Activated CD4-positive, alpha-beta T cell treated with anti-CD3 and anti-CD28 coated beads, Interleukin-2, Interleukin-4, amounts not matched to agents 100 ng/mL and 50 ng/mL, durations not matched to agents 16 hours and 8 hours (primary cell): ENCODE measurements around the gene CD84.
"Not testable (repeated sequence)": the region's sequence is repeated elsewhere in the genome, so short reads cannot be mapped to it uniquely, and the experiment has no call there.

Experiments used
- DNase-seq: peaks from one replicate; pipeline ENCODE4 v3.0.0-alpha.2; 2020; ENCODE audit warnings: low spot score

Gene CD84

DNA sequence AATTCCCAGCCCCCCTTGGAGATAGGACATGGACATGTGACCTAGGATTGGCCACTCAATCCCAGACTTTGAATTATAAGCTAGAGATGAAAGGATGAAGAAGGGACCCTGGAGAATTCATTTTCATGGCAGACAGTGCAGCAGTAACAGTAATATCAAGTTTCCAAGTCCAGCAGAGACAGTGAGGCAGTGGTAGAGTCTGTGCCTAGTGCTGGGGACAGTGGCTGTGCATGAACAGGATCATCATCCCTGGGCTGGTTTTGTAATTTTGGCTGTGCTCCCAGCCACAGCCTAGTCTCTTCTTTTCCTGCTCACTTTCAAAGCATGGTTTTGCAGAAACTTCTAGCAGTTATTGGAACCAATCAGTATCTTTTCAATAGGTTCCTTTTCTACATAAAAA lies 29.6 kb upstream of the CD84 start:
- DNase-seq, result no peak

DNA sequence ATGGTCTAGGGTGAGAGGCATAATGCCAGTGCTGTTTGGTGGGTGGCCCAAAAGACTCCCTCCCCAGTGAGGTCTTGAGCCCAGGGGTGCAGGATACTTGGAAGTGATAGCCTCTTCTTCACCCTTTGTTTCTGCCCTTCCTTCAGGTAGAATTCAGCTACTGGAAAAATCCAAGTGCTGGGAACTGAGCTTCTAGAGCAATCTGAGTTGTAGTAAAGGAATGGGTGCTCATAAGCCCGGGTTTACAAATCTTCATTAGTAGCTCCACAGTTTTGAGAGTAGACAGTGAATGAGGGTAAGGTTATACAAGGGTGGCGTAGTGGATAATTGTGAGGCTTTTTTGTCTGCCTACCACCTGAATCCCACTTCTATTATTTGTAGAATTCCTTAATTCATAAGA lies 29.2 kb upstream of the CD84 start:
- no peak for DNase-seq

DNA sequence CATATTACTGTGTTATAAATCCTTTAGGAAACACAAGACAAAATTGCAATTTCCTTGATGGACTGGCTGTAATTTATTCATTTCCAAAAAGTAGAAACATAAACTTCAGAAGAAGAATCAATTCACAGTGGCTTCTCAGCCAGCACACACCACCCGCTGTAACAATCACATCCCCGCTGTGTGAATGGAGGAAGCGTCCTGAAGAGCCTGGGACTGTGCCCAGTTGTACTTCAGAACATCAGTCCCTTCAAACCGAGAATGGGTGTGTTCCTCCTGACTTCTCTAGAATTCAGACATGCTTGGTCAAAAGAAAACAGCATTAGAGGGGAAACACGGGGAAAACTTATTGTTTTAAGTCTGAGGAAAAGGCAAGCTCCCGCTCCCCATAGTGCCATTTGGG lies 28.8 kb upstream of the CD84 start:
- DNase-seq, result no peak

DNA sequence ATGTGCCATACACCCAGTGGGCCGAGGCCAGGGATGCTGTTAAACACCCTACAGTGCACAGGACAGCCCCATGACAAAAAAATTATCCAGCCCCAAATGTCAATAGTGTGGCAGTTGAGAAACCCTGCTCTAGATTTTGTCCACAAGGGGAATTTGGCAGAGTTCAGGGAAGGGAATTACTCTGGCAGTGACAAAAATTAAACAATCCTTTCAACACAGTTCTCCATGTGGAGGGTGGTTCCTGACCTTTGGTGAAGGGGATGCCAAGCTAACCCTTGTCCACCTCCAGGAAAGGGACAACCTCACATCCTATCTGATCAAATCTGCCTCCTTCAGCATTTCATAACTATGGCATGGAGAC lies 28.4 kb upstream of the CD84 start:
- DNase-seq, result no peak

DNA sequence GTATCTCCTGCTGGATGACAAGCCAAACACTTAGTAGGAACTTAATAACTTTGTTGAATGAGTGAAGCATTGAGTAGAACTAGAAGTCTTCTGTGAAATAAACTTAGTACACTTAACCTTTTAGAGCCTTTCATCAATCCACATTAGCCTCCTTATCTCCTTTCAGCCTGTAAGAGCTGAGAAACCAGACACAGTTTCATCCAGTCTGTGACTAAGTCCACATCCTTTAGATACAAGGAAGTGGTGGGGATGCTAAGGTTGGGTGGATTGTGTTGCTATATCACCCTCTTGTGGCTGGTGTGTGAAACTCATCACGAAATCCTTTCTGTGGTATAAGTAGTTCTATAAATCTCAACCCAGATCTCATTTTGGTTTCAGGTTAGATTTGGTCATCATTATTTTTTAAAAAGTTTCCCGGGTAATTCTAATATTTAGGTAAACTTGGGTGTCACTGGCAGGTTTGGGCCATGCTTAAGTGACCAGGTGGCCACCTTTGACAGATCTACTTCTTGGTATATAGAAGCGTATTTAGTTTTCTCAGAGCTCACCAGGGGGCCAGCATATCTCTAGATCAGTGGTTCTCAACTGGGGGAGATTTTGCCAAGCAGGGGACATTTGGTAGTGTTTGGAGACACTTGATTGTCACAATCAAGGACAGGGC lies 27.8 kb upstream of the CD84 start:
- DNase-seq, result peak; percentile 89

DNA sequence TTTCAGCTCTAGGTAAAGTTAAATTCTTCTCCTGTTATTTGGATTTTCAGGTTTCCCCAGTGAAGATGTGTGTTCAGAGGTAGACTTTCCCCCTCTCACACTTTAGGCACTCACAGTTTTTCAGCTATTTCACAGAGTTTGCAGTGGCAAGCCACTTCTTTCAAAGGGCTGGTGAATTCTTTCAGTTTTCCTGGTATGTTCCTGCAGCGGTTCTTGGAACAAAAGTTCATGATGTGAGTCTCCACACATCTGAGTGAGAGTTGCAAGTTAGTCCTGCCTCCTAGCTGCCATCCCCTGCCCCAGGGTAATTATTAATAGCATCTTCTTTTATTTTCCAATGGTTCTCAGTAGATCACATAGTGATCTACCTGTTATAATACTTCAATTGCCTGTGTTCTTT lies 27.3 kb upstream of the CD84 start:
- DNase-seq, result no peak

DNA sequence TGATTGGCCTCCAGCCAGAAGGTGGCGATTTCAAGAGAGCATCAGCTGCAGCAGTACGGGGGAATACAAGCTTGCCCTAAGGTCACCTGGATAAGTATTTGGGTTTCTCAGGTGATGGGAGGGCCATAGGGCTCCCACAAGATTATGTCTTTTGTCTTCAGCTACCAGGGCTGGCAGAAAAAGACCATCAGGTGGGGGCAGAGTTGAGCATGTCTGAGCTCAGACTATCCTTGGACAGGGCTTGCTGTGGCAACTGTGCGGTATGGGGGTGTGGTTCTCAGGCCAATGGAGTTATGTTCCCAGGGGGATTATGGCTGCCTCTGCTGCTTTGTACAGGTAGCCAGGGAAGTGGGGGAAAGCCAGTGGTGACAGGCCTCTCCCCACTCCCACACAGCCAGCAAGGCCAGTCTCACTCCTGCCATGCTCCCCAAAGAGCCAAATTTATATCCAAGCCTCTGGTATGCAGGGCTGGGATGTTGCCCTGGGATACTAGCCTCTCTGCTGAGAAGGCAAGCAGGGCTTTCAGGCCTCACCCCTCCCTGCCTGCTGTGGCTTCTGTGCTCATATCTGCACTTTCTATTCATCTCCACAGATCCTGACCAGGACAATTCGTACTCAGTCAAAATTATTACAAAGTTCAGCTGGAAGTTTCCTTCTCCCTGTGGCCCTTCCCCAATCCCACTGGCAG lies 26.6 kb upstream of the CD84 start:
- no peak for DNase-seq

DNA sequence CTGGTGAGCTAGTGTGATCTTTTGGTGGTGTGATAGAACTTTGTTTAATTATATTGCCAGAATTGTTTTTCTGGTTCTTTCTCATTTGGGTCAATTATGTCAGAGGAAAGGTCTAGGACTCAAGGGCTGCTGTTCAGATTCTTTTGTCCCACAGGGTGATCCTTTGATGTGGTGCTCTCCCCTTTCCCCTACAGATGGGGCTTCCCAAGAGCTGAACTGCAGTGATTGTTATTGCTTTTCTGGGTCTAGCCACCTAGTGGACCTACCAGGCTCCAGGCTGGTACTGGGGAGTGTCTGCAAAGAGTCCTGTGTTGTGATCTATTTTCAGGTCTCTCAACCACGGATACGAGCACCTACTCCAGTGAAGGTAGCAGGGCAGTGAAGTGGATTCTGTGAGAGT lies 25.9 kb upstream of the CD84 start:
- DNase-seq, result no peak

DNA sequence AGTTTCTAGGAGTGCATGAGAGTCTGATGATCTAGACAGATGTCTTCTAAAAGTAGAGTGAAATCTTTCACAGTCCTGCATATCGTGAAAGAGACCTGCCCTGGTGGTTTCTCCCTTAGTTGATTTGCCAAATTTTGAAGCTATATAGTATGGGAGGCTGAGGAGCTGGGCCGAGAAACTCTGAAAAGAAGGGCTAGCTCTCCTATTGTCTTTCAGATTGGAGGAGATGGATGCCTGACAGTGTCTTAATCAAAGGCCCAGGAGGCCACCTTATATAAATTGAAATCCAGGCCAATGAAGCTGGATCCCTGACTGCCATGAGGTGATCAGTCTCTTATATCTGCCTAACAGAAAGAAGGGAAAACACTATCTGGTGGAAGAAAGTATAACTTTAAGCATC lies 18.4 kb upstream of the CD84 start:
- DNase-seq, result no peak

- DNase-seq, result no peak
These were observed 17.8 kb upstream of the CD84 start for GRCh38 chr1:160597051-160597450.

DNA sequence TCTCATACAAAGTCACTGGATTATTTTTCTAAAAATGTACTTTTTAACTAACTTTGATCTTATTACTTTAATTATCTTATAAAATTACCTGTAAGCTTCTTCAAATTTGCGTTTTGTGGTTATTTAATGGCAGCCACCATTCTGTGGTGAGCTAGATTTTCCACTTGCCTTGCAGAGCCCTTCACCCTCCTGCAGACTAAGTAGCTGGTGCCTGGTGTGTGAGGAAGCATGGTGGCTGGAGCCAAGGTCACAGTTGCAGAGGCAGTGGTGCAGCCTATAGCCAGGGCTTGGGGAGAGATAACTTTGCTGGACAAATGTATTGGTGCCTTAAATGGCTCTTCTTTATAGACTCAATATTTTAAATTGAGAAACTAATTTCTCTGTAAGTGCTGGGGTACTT lies 11.2 kb upstream of the CD84 start:
- DNase-seq, result no peak

- DNase-seq, result no peak
These were observed 9.2 kb upstream of the CD84 start for GRCh38 chr1:160588468-160588867.

- no peak for DNase-seq
These were observed 5.5 kb upstream of the CD84 start for GRCh38 chr1:160584784-160585183.

DNA sequence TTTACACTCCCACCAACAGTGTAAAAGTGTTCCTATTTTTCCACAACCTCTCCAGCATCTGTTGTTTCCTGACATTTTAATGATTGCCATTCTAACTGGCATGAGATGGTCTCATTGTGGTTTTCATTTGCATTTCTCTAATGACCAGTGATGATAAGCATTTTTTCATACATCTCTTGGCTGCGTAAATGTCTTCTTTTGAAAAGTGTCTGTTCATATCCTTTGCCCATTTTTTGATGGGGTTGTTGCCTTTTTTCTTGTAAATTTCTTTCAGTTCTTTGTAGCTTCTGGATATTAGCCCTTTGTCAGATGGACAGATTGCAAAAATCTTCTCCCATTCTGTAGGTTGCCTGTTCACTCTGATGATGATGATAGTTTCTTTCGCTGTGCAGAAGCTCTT lies 3.7 kb upstream of the CD84 start:
- not testable (repeated sequence) for DNase-seq

GRCh38 chr1:160581961-160582360 lies 2.7 kb upstream of the CD84 start:
- DNase-seq, result no peak

- DNase-seq, result no peak
These were observed 1.0 kb upstream of the CD84 start for GRCh38 chr1:160580221-160580812.

DNA sequence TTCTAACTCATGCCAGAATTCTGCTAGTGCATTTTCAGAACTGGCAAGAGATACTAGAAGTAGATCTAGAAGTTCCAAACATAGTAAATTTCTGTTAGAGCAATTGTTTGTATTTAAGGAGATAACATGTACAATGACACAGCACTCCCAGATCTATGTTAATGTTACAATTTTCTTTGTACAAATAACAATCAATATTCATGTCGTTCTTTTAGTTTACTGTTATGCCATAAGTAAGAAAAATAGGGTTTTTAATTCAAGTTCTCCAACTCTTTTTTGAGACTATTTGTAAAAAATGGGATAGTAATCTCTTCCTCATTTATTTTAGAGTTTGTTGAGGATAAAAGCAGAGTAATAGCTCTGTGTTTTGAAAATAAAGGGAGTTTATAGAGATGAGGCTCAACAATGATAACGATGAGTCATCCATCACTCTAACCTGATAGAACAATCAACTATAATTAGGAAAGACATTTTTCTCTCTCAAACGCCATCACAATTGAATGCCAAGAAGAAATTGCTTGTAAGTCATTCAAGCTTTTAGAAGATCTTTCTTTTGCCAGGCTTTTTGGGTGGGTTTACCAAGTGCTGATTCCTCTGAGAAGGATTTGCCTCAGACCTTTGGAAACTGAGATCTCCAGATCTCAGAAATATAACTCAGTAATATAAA lies 638 bp downstream of the CD84 start:
- no peak for DNase-seq

GRCh38 chr1:160578175-160578524 lies 1.1 kb downstream of the CD84 start:
- DNase-seq, result no peak

- no peak for DNase-seq
These were observed 1.6 kb downstream of the CD84 start for GRCh38 chr1:160577671-160578070.

GRCh38 chr1:160576884-160577283 lies 2.4 kb downstream of the CD84 start:
- DNase-seq, result no peak

- no peak for DNase-seq
These were observed 2.9 kb downstream of the CD84 start for GRCh38 chr1:160576390-160576789.

- DNase-seq, result no peak
These were observed 4.1 kb downstream of the CD84 start for GRCh38 chr1:160575112-160575664.

GRCh38 chr1:160570840-160571239 lies 8.5 kb downstream of the CD84 start:
- DNase-seq, result no peak
